Activated CD4-positive, CD25-positive, alpha-beta regulatory T cell treated with anti-CD3 and anti-CD28 coated beads, Interleukin-2, amount 50 U/mL, for 16 hours (primary cell): Measurements from ENCODE around the gene TMEM54.

Source experiments
- DNase-seq: peaks from one replicate; pipeline ENCODE4 v3.0.0-alpha.2; 2020; ENCODE audit warnings: low read depth, low spot score

Gene TMEM54, protein sequence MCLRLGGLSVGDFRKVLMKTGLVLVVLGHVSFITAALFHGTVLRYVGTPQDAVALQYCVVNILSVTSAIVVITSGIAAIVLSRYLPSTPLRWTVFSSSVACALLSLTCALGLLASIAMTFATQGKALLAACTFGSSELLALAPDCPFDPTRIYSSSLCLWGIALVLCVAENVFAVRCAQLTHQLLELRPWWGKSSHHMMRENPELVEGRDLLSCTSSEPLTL

DNA sequence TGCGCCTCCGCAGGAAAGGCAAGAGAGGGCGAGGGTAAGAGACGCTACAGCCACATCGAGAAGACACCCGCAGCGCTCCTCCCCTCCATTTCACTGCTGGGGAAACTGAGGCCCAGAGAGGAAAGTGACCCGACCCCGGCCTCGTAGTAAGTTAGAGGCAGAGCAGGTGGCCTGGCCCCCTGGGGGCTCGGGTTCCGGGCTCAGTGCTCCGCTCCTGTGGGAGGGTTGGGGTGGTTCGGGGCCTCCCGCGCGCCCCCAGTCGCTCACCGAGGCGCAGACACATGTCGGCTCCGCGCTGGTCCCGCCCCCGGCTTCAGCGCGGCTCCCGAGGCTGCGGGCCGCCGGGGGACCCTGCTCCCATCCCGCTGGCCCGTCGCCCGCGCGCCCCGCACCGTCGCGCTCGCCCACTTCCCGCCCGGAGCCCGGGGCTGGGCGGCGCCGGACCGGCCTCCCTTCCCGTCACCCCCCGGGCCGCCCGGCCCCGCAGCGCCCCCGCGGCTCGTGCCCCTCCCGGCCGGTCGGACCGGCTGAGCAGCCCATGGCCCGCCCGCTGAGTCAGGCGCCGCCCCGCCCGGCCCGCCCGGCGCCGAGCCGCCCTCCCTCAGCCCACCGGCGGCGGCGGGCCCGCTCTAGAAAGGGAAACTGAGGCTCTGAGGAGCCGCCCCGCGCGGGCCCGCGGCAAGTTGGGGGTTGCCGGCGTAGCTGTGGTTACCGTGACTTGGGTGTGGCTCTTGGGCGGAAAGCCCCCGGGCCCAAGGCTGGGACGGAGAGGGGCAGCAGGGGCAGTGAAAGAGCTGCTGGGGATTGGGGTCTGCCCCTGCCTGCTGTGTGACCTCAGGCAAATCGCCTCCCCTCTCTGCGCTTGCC is at the start of gene TMEM54:
Gene TMEM54 (minus strand): TSS at position 434 of the 867 bp plus-strand sequence. CDS start 151 bp downstream, at position 283.
- no peak for DNase-seq

DNA sequence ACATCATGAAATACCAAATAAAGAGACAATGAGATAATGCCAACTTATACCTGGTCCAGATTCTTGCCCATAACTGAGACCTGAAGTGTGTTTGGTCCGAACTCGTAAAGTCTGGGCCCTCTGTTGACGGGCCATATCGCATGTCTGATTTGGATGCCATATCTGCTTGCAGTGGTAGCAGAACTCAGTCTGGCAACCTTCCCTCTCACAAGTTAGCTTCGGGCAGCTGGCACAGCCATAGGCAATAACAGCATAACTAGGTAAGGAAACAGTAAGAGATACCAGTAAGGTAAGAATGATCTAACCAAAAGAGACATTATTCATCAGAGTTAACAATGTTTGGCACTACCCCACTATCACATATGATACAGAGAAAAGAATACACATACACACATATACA is 48.3 kb upstream of the TMEM54 start:
- DNase-seq, result no peak

DNA sequence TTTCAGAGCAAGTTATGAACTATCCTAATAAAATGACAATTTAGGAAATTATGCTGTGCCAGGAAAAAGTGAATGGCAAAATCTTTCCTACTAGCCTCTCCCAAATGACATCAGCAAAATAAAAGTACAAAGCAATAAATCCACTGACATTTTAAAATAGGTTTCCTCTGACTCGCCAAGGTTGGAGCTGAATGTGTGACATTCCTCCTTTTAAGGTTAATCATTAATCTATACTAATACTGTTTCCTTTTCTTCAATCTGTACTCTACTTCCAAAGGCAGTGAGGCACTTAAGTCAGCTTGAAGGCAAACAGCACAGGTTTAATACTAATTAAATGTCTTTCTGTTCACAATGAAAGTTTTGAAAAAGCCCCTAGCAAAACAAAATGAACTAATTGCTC is 47.7 kb upstream of the TMEM54 start:
- no peak for DNase-seq

DNA sequence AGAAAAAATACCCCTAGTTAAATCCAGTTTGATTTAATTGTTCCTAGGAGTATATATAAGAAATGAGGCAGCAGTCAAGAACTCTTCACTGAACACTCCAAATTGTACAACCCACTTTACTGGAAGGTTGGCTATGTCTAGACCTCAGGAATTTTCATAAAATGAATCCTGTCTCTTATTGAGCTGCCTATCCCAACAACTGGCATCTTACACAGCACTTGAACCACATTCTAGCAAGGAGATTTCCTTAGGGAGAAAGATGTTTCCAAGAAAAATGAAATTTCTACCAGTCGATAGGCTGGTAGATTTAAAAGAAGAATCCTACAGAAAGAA is 47.2 kb upstream of the TMEM54 start:
- no peak for DNase-seq

DNA sequence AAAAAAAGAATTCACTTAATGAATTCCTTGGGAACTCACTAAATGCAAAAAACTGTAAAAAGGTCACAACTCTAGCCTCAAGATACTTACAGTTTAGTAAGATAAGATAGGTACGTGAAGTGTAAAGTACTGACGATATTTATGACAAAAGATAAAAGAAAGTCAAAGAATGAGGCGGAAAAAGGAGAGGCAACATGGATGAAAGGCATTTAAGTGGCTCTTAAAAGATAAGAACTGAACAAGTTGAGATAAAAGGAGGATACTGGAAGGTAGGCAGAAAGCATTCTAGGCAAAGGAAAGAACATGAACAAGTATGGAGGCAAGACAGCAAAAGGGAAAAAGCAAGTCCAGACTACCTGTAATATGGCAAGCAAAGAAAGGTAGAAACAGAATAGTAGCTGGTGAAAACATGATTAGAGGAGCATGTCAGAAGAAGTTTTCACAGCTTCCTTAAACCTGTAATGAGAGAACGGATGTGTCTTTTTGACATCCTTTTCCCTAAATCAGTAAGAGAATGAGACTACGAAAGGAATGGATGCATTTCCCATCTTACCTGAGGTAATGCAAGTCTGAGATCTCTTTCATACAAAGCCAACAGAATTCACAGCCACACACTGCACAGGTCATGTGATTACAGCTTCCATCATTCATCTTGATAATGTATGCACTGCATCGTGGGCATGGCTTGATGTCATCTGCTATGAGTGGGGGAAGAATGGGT is 46.6 kb upstream of the TMEM54 start:
- DNase-seq, result no peak

DNA sequence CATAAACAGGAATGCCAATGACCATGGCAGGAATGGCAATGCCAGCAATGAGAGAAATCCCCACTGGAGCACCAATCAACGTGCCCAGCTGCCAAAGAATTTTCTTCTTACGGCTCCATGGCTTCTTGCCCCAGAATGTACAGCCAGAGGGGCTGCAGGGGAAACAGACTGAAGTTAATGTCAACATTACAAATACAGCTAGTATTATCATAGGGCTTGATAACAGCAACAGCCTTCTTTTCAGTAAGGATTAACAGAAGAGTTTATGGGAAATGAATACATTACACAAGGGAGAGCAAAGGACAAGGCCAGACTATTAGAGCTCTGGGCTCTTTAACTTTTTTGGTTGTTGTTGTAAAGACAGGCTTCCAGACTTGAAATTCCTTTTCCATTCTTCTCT is 45.2 kb upstream of the TMEM54 start:
- no peak for DNase-seq

DNA sequence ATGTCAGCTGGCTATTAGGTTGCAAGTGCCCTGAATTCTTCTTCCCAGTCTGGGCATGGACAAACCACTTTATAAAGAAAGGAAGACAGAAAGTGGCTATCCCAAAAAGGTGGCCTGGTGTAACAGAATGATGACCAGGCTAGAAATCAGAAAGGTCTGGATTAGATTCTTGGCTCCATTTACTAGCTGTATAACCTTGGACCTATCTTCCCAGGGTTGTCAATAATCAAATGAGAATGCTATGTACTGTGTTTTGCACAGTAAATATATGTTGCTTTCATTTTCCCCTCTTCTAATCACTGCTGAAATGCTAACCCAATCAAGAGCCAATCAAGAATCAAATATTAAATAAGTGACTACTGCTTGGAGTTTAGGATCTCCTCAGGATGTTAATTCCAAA is 43.0 kb upstream of the TMEM54 start:
- no peak for DNase-seq

DNA sequence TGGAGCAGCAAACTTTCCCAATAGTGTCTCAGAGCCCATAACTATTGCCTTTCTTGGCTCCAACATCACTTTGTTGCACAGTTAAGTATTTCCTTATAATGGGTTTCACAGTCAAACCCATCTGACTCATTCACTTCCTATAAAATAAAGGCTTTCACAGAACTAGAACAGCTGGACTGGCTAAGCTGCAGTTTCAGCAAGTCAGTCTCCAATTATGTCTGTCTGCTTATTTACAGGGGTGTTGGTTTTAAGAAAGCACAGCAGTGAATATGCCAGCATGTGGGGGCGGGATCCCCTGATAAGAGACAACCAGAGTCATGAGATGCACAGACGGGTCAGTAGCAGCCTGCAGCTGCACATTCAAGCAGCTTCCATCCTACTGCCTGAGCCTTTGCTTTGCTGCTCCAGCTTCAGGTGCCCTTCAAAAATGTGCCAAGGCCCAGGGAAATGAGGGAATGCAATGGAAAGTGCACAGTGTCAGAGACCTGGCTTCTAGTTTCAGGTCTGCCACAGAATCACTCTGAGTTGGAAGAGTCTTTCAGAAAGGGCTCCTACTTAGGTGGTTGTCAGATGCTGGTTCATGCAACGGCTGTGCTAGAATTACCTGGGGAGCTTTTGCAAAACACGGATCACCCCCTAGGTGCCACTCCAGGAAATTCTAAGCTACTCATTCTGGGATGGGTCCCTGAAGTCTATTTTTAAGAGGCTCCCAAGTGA is 38.6 kb upstream of the TMEM54 start:
- DNase-seq, result no peak

DNA sequence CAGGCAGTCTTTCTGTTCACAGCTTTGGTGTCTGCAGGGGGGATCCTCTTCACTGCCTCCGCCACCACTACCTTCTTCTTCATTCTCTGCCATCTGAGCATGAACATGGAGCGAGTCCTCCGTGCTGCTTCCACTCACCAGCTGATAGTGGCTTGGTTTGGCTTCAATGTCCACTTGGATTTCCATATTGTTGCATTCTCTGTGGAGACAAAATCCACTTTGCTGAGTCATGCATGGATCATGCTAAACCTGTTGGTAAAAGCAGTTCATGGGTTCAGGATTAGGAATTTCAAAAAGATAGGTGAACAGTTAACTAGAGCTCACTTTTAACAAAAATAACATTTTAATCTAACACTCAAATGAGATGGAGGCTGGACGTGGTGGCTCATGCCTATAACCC is 35.9 kb upstream of the TMEM54 start:
- DNase-seq, result no peak

DNA sequence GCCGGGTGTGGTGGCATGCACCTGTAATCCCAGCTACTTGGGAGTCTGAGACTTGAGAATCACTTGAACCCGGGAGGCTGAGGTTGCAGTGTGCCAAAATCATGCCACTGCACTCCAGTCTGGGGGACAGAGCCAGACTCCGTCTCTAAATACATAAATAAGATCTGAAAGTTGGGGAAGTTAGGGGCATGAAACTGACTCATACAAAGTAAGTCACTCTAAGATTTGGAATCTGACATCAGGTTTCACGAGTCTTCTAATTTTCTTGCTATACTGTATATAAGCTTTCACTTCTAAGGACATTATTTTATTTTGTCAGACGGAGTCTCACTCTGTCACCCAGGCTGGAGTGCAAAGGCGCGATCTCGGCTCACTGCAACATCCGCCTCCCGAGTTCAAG is 33.3 kb upstream of the TMEM54 start:
- DNase-seq, result no peak

DNA sequence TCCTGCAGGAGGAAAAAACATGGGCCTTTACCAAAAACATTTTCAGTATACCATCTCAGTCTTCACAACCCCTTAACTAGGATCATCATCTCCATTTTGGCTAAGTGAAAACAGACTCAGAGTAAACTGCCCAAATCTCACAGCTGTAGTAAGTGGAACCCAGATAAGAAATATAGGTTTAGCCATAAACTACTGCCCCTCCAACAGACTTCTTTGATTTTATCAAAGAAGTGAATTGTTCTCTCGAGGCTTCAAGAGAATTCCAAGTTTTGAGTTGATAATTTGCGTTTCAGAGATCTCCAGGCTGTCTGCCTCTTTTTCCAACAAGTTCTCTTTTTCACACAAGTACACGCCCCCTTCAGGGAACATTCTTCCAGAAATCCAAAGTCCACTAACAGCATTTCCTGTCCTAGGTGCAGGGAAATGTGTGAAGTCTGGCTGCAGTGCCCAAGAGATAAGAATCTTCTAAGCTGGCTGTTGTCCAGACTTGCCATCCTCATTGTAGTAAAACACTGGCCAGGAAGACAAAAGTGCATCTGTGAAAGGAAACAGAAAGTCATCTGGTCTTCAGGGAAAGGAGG is 32.6 kb upstream of the TMEM54 start:
- no peak for DNase-seq

DNA sequence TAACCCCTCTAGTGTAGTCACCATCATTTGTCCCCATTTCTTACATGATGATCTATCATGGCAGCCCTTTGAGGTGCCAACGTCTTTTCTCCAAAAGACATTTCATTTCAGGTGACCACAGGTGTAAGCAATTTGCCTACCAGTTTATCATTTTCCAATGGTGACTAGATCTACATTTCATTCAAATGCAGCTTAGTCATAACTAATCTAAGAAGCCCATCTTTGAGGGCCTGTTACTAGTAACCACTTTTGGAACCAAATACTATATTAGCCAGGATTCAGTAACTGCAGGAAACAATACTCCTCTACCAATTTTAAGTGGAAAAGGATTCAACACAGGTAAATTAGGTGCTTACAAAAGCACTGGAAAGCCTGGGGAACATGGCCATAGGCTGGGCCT is 30.6 kb upstream of the TMEM54 start:
- no peak for DNase-seq

DNA sequence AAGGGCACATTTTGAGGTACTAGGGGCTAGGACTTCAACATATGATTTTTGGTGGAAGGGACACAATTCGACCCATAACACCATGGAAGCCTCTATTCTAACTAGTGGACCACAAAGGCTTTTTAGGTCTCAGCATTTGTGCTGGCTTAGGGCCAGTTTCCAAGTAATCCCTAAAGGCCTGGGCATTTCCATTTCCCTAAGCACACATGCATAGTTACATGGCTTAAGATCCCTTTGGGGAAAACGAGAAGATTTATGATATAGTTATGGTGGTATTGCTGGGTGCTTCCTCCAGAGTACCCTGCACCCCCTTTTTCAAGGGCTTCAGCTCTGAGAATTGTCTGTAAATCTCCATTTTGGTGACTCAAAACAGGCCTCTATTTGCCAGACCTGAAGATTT is 28.2 kb upstream of the TMEM54 start:
- no peak for DNase-seq

DNA sequence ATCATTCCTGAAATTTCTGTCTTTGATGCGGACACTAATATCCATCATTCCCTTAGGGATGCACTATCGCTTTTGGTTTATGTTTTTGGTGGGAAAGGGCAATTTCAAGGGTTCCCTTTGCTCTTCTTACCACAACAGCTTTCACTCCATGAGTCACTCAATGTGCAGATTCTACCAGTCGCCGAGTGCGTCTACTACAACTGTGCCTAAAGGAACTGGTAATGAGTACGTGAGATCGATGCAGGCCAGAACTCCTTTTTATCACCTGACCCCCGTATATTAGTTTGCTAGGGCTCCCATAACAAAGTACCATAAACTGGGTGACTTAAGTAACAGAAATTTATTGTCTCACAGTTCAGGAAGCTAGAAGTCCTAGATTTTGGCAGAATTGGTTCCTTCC is 27.5 kb upstream of the TMEM54 start:
- DNase-seq, result no peak

DNA sequence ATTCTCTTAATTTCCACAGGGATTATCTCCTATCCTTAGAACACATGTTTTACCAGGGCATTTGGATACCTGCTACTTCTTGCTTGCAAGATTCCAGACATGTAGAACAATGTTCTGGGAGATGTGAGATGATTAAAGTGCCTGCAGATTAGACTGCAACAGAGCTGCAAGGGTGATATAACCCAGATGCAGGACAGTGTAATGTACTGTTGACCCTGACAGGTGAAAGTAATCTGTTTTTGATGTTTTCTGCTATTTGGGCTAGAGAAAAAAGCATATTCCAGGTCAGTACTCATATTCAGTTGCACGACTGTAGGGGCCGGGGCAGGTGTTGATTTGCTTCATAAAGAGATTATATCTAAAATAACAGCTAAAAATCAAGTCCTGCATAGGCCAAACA is 27.1 kb upstream of the TMEM54 start:
- no peak for DNase-seq

DNA sequence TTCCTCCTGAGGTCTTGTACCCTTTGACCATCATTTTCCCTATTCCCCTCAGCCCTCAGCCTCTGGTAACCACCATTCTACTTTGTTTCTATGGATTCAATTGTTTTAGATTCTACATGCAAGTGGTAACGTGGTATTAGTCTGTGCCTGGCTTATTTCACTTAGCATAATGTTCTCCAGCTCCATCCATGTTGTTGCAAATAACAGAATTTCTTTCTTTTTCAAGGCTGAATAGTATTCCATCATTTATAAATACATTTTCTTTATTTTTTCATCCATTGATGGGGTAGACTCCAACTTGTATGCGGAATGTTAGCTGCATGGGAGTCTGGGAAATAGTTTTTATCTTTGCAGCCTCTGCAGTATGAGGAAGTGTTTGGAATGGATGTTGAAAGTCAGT is 26.3 kb upstream of the TMEM54 start:
- DNase-seq, result no peak

DNA sequence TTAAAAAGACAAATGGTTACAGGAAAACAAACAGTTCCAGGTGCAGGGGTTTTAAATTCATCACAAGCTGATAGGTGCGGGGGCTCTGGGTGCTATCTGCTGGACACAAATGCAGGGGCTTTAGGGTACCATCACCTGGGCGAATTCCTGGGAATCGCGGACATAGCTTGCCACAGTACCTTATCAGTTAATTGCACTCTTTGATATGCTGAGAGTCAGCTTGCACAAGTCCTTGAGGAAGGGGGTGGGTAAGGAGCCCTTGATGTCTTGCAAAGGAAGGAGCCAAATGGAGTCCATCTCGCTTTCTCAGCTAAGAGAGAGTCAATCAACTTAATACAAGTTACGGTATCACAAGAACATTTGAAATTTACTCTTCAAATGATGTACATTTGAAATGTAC is 25.4 kb upstream of the TMEM54 start:
- DNase-seq, result no peak

DNA sequence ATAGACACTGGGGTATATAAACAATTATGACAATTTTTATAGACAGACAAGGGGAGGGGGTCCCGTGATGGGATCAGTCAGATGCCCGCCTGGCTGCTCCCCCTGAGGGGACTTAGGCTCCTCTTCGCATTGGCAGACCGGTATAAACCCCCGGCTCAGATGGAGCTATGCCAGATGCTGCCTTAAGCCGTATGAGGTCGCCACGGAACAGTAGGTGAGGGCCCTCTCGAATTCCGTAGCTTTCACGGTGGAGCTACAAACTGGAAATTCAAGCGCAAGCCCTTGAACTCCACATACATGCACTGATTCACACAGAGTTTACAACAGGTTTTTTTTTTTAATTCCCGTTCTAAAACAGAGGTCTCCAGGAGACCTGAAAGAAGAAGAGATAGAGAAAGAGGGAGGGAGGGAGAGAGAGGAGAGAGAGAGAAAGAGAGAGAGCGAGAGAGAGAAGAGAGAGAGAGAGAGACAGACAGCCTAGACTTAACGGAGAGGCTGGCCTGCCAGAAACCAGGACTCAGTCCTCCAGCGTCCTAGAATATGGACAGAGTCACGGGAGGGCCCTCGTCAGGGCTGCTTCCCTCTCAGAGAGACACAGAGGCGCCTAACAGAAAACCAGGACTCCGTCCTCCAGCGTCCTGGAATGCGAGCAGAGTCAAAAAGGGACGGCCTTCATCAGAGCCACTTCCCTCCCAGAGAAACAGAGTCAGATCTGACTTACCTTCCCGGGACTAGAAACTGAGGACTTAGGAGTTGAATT is 24.4 kb upstream of the TMEM54 start:
- no peak for DNase-seq

DNA sequence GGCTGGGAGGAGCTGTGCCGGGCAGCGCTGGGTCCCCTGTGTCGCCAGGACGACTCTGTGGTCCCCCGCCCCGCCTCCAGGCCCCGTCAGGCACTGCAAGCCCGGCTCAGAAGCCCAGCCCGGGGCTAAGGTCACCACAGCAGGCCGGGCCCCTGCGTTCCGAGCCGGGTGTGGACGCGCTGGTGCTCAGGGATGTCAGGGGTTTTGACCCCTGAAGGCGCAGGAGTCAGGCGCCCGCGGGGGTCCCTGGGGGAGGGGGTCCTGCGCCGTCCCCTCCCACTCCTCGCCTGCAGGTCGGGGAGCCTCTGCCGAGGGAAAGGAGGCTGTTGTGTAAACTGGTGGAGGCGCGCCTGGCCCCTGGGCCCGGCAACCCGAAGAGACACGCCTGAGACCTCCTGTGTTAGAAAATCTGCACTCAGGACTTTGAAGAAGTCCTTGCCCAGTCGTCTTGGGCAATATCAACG is 23.7 kb upstream of the TMEM54 start:
- no peak for DNase-seq

DNA sequence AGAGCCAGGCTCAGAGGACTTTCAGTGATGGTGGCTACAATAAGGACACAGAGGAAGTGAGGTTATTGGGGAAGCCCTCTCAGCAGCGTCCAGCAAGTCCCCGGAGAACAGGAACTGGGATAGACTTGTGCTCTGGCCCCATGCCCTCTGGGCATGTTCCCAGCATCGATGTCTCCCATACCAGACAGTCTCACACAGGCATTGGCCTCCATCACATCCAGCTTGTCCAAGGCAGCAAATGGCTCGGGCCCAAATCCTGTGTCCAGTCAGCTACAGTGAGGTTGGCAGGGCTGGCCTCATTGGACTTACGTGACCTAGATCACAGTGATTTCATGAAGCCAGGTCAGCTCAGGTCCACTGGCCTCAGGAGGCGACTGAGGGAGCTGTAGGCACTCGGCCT is 19.6 kb upstream of the TMEM54 start:
- DNase-seq, result no peak
